ENCODE data around the gene ATXN2L. TPM values are rescaled to one million over a fixed set of nuclear protein-coding genes. Genes with fewer than 3 reads are reported as not detected.

Gene ATXN2L
- total and polyA plus RNA-seq, 2 experiments from 2014 or later = 81.2 to 116 TPM

DNA sequence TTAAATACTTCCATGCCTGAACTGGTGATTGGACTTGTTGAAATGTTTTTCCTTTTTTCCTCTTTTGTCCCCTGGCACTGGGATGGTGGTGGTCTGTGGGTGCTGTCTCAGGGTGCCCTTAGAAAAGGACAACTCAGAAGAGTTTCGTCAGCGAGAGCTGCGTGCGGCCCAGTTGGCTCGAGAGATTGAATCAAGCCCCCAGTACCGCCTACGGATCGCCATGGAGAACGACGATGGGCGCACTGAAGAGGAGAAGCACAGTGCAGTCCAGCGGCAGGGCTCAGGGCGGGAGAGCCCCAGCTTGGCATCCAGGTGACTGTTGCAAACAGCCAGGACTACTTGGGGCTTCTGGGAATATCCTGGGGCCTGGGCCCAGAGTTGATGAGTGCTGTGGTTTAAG lies 6.9 kb downstream of the ATXN2L start:
- Histone ChIP-seq H3K27ac (no peak overlapping the region), H3K9me3 (ENCODE audit: low read depth) (no peaks in the 10 kb centered on the region), H3K4me3 (no peak overlapping the region), H3K4me1 (ENCODE audit: low read depth) (peaks cover 3% of the 10 kb centered on the region), H3K27me3 (no peaks in the 10 kb centered on the region), H3K36me3 (peaks cover 87% of the 10 kb centered on the region)
- TF ChIP-seq, protein P1, sequence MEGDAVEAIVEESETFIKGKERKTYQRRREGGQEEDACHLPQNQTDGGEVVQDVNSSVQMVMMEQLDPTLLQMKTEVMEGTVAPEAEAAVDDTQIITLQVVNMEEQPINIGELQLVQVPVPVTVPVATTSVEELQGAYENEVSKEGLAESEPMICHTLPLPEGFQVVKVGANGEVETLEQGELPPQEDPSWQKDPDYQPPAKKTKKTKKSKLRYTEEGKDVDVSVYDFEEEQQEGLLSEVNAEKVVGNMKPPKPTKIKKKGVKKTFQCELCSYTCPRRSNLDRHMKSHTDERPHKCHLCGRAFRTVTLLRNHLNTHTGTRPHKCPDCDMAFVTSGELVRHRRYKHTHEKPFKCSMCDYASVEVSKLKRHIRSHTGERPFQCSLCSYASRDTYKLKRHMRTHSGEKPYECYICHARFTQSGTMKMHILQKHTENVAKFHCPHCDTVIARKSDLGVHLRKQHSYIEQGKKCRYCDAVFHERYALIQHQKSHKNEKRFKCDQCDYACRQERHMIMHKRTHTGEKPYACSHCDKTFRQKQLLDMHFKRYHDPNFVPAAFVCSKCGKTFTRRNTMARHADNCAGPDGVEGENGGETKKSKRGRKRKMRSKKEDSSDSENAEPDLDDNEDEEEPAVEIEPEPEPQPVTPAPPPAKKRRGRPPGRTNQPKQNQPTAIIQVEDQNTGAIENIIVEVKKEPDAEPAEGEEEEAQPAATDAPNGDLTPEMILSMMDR (IDR thresholded peaks at IDR 0.05; ENCODE audit: low read depth, low read length) = no peak
- no peak for DNase-seq (ENCODE audit: low read depth in 1 of 2, low spot score in 1 of 2)

DNA sequence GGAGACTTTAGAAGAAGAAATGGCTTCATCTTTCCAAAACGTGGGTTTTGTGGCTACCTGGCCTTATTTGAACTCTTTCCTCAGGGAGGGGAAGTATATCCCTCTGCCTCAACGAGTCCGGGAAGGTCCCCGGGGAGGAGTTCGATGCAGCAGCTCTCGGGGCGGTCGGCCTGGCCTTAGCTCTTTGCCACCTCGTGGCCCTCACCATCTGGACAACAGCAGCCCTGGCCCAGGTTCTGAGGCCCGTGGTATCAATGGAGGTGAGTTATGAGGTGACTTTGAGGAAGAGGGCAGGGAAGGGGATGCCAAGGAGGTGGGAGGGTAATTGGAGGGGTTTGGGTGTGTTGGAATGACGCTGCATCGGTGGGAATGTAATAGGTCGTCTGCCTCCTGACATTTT lies 7.7 kb downstream of the ATXN2L start:
- H3K27ac ChIP-seq = no peak overlapping the region
- no peak for DNase-seq (ENCODE audit: low read depth in 1 of 2, low spot score in 1 of 2)
- peaks cover 92% of the 10 kb centered on the region for H3K36me3 ChIP-seq
- H3K4me3 ChIP-seq = no peak overlapping the region
- no peaks in the 10 kb centered on the region for H3K27me3 ChIP-seq
- no peaks in the 10 kb centered on the region for H3K9me3 ChIP-seq (ENCODE audit: low read depth)
- TF ChIP-seq, protein P1 (IDR thresholded peaks at IDR 0.05; ENCODE audit: low read depth, low read length) = no peak
- H3K4me1 ChIP-seq (ENCODE audit: low read depth) = no peaks in the 10 kb centered on the region

DNA sequence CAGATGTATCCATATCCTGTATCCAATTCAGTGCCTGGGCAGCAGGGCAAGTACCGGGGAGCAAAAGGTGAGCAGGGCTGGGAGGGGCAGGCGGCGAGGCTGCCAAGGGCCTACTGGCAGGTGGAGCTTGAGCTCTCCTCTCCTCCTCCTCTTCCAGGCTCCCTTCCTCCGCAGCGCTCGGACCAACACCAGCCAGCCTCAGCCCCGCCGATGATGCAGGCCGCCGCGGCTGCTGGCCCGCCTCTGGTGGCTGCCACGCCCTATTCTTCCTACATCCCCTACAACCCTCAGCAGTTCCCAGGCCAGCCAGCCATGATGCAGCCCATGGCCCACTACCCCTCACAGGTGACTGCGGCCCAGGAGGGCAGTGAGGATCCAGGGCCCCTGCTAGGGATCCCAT lies 11.6 kb downstream of the ATXN2L start:
- Histone ChIP-seq H3K27me3 (no peaks in the 10 kb centered on the region), H3K27ac (no peak overlapping the region), H3K4me1 (ENCODE audit: low read depth) (no peaks in the 10 kb centered on the region), H3K9me3 (ENCODE audit: low read depth) (no peaks in the 10 kb centered on the region), H3K4me3 (no peak overlapping the region), H3K36me3 (peaks cover 76% of the 10 kb centered on the region)
- TF ChIP-seq, protein P1 (IDR thresholded peaks at IDR 0.05; ENCODE audit: low read depth, low read length) = no peak
- no peak for DNase-seq (ENCODE audit: low read depth in 1 of 2, low spot score in 1 of 2)

DNA sequence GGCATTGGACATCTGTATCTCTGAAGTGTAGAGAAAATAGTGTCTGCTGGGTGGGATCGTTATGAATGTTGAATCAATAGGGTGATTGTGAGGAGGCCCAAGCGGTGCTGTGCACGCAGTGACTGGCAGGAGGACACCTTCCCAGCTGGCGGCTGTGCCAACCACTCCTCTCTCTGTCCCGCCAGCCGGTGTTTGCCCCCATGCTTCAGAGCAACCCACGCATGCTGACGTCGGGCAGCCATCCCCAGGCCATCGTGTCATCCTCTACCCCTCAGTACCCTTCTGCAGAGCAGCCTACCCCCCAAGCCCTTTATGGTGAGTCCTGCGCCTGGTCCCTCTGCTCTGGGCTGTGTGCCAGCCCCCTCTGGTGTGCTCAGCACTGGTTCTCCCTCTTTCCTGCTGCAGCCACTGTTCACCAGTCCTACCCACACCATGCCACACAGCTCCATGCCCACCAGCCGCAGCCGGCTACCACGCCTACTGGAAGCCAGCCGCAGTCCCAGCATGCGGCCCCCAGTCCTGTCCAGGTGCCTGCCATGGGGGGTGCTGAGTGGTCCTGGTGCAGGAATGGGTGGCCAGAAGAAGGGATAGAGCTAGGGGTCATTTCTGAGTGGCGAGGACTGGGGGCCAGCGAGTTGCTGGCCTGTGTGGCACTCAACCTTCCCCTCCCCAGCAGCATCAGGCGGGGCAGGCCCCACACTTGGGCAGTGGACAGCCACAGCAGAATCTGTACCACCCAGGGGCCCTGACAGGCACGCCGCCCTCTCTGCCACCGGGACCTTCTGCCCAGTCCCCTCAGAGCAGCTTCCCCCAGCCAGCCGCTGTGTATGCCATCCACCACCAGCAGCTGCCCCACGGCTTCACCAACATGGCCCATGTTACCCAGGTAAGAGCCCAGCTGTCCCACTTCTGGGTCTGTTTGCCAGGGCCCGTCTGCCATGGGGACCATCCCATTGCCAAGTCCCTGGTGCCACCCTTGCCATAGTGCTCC lies 12.4 kb downstream of the ATXN2L start:
- no peak overlapping the region for H3K4me3 ChIP-seq
- H3K4me1 ChIP-seq (ENCODE audit: low read depth) = no peaks in the 10 kb centered on the region
- DNase-seq (ENCODE audit: low read depth in 1 of 2, low spot score in 1 of 2) = no peak
- H3K27ac ChIP-seq = no peak overlapping the region
- peaks cover 70% of the 10 kb centered on the region for H3K36me3 ChIP-seq
- H3K9me3 ChIP-seq (ENCODE audit: low read depth) = no peaks in the 10 kb centered on the region
- H3K27me3 ChIP-seq = no peaks in the 10 kb centered on the region
- TF ChIP-seq, protein P1 (IDR thresholded peaks at IDR 0.05; ENCODE audit: low read depth, low read length) = no peak

DNA sequence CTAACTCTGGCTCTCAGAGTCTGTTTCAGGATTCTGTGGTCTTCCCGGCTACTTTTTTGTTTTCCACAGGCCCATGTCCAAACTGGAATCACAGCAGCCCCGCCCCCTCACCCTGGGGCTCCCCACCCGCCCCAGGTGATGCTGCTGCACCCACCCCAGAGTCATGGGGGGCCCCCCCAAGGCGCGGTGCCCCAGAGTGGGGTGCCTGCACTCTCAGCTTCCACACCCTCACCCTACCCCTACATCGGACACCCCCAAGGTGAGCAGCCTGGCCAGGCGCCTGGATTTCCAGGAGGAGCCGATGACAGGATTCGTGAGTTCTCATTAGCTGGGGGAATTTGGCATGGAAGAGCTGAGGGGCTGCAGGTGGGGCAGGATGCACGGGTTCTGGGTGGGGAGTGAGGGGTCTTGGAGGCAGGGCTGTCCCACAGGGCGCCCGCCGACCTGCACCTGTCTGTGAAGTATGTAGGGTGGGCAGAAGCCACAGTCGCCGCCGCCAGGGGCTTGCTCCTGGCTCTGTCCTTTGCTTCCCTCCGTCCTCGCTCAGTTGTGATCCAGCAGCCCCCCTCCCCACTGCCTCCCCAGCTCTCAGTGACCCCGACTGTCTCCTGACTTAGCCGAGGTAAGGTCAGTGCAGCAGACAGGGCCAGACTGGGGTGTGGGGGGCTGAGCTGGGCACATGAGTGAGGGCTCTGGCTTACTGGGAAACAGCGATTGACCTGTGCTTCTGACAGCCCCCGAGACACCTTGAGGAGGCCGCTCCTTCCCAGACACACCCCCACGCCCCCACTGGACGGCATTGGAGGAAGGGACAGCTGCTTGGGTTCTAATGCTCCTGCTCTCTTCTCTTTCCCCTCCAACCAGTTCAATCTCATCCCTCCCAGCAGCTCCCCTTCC lies 13.3 kb downstream of the ATXN2L start:
- H3K27me3 ChIP-seq = no peaks in the 10 kb centered on the region
- peaks cover 62% of the 10 kb centered on the region for H3K36me3 ChIP-seq
- no peak overlapping the region for H3K4me3 ChIP-seq
- H3K27ac ChIP-seq = no peak overlapping the region
- H3K4me1 ChIP-seq (ENCODE audit: low read depth) = no peaks in the 10 kb centered on the region
- H3K9me3 ChIP-seq (ENCODE audit: low read depth) = no peaks in the 10 kb centered on the region
- DNase-seq (ENCODE audit: low read depth in 1 of 2, low spot score in 1 of 2) = no peak
- TF ChIP-seq, protein P1 (IDR thresholded peaks at IDR 0.05; ENCODE audit: low read depth, low read length) = no peak

All from cardiac muscle cell (in vitro differentiated cells and primary cell).